HG03565 (cell line): Measurements from ENCODE around the gene GRIK1.

Experiments
- ATAC-seq: cut with Tn5 transposase; IDR thresholded peaks from one replicate; pipeline ENCODE4 v1.9.1; 2021; ENCODE audit warnings: mild to moderate bottlenecking, moderate library complexity; ENCODE audit not compliant: unreplicated experiment

GRIK1 gene

DNA sequence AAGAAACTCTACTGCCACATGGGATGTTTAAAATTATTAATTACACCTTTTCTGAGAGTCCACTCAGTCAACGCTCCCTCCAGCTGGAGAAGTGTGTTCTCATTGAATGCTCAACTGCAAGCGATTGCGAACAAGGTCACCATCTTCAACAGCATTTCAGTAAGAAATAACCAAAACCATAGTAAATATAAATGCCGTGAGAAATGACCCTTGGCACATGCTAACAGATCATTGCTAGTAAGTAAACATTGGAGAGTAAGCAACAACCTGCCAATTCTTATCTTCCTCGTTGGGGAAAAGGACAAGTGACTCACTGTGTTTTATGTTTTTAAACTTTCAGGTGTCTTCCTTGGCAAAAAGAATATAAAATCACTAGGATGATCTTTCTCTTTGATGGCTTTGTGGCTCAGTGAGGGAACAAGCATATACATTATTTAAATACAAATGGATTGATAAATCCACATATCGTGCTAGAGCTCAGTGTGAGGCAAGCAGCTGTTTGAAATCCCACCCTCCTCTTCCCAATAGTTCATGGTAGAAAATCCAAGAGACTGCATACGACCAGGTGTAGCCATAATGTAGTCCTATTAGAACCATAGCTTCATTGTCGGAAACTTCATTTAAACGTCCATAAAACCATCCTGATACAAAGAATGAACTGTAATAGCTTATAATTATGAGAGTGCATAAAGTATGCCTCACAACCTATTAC lies 214.6 kb downstream of the GRIK1 start:
- ATAC-seq = no peak

DNA sequence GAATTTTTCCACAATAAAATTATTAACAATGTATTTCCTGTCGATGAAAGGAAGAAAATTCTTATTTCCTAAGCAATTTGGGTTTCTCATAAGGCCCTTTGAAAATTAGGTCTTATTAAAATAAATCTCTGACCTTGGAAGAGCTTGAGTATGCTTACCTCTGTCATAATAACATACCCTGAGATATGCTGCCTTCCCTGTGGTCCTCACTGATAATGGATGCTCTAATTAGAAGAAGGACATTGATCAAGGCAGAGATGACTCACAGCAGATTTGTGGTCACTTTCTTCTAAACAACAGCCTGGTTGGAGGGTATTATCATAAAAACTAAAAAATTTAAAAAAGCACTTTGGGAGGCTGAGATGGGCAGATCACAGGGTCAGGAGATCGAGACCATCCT lies 217.8 kb downstream of the GRIK1 start:
- ATAC-seq = no peak

DNA sequence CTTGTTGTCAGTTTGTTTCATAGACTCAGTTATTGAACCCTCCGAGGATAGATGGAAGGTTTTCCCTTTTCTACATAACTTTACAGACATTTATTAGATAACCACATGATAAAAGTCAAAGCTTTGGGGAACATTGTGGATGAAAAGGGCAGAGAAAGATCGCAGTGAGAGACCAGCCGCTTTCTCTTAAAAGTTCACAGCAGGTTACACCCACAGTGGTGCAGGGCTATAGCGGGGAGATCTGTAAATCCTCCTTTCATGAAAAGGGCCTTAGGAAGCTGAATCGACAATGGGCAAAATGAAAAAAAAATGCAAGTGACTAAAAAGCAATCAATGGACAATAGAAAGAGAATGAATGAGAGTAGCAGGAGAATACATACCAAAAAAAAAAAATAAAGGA lies 218.6 kb downstream of the GRIK1 start:
- ATAC-seq = no peak

DNA sequence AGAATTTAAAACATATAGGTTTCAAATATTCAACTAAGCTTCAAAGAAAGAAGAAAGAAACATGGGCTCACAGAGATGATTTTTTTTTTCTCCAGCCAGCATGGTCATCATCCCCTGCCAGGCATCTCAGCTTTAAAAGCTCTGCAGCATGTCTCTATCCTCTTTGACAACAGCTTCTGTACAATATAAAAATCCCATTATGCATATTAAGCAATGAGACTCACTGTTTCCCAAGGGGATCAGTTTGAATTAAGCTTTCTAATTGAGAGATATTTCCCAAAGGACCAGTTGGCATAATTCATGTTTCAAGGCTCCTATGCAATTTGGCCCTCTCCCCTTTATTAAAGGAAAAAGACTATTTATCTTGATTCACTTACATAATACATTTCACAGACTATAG lies 220.3 kb downstream of the GRIK1 start:
- ATAC-seq = no peak

DNA sequence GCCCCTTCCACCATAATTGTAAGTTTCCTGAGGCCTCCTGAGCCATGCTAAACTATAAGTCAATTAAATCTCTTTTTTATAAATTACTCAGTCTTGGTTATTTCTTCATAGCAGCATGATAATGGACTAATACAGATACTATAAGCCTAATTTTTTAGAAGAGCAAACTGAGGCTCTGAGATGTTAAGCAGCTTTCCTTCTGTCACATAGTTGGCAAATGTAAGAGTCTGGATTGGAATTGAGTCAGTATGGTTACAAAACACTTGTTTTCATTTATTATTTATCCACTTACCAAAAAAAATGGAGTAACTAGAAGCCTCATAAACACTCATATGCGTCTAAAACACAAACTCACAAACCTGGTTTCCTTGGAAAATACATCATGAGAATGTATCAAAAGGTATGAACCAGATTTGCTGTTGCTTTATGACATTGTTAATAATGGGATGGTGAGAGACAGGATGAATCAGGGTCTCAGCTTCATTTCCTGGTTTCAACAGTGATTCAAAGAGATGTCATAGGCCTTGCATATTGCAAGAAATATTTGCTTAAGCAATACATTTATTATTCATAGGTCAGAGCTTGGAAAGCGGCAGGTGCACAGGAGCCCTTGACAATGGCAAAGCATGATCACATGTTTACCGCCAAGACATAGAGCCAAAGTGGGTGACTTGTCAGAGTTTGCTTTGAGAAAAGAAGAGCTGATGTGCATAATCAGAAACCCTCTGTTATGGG lies 221.5 kb downstream of the GRIK1 start:
- no peak for ATAC-seq

DNA sequence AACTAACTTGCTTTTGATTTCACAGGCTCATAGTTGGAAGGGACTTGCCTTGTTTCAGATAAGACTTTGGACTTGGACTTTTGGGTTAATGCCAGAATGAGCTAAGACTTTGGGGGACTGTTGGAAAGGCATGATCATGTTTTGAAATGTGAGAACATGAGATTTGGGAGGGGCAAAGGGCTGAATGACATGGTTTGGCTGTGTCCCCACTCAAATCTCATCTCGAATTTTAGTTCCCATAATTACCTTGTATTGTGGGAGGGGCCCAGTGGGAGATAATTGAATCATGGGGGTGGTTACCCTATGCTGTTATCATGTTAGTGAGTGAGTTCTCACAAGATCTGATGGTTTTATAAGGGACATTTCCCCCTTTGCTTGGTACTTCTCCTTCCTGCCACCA lies 222.1 kb downstream of the GRIK1 start:
- ATAC-seq = no peak

DNA sequence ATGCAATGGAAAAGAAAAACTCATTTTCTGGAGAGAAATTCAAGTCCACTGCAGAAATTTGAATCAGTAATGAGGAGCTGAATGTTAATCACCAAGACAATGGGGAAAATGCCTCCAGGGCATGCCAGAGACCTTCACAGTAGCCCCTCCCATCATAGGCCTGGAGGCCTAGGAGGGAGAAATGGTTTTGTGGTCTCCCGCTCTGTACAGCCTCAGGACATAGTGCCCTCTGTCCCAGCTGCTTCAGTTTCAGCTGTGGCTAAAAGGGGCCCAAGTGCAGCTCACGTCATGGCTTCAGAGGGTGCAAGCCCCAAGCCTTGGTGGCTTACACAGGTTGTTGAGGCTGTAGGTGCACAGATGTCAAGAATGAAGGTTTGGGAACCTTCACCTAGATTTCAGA lies 223.0 kb downstream of the GRIK1 start:
- no peak for ATAC-seq

DNA sequence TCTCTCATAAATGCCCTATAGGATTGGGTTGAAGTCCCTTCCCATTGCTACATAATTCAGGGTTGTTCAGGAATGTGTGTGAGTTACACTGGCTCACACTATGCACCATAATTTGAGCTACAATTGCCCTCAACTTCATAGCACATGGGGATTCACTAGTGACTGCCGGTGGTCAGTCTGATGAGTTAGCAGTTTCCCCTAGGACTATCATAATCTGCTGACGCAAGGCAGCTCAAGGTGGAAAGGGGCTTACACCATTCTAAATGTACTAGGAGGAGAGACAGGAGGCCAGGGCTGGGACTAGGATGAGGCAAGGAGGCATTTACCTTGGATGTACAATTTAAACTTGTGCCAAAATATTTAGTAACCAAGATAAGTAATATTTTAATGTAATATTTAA lies 224.7 kb downstream of the GRIK1 start:
- ATAC-seq = no peak

DNA sequence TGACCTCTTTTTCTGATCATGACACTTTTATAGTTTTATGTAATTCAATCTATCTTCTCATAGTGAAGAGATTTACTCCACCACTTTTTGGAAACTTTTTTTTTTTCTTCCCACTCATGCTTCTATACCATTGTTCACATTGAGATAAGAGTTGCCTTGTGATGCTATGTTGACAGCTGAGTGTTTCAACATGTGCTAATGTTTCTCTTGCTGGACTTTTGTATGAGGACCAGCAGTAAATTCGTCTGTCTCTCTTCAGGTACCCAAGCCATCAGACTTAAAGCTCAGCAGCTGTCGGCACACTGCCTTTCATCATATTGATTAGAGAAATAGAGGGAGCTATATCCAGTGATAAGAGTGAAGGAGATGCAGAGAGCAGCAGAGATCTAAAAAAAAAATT lies 227.0 kb downstream of the GRIK1 start:
- ATAC-seq = no peak

DNA sequence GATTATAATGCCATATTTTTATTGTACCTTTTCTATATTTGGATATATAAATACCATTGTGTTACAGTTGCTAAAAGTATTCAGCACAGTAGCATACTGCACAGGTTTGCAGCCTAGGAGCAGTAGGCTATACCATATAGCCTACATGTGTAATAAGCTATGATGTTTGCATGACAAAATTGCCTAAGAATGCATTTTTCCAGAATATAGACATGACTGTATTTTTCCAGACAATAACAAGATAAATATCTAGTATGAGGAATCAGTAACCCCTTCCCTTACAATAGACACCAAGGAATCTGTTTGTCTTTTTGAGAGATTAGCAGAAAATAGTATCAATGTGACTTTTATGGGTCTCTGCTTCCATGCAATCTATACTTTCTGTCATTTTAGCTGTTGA lies 228.6 kb downstream of the GRIK1 start:
- no peak for ATAC-seq

DNA sequence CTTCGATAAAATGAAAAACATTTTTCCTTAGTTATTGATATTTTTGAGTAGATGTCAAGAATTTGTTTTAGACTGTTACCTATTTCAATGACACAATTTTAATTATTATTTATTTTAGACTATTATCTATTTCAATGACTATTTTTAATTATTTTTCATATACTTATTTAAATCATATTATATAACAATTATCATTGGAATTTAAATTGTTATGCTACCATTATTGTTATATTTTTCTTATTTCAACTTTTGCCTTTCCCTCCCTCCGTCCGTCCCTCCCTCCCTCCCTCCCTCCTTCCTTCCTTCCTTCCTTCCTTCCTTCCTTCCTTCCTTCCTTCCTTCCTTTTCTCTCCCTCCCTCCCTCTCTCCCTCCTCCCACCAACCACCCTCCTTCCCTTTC lies 229.3 kb downstream of the GRIK1 start:
- no peak for ATAC-seq

DNA sequence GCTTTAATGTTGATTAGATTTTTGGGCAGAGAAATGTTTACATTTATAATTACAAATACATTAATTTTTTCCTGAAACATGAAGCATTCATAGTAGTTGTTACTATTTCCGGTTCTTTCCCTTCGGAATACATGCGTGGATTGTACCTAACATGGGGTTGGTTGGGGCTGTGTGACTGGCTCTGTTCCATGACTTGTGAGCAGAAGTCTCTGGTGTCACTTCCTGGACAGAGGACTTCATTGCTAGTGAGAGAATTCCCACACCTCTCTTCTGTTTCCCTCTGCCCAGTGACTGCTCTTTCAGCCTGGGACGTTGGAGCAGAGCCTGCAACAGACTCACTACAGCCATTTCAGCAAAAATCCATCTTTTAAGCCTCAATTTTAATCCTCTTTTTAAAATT lies 231.4 kb downstream of the GRIK1 start:
- ATAC-seq = no peak

DNA sequence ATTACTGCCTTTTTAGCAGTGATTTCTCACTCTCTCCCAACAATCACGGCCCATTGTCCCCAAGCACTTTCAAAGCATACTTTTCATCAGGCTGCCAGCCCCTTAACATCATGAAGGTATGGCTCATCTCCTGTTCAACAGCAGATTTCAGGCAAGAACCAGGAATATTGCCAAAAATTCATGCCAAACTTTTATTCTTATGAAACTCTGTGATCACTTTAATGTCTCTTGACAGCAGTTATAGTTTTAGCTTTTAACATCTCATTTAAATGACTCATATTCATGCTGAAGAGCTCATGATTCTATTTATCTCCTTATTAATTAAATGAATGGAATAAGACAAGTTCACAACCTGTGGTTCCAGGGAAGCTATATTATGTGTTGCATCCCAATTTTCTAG lies 235.1 kb downstream of the GRIK1 start:
- ATAC-seq = no peak

DNA sequence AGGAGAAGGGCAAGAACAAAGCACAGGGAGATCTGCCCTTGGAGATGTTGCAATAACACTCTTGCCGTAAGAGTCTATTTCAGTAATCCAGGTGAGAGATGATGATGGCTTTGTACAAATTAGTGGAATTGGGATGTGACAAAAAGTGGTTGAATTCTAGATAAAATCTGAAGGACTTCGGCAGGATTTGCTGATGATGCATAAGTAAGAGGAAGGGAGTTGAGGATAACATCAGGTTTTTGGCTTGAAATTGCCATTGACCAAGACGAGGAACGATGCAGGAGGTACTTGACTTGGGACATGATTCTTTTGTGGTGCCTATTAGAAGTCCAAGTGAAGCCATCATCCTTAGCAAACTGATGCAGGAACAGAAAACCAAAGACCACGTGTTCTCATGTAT lies 238.1 kb downstream of the GRIK1 start:
- no peak for ATAC-seq

DNA sequence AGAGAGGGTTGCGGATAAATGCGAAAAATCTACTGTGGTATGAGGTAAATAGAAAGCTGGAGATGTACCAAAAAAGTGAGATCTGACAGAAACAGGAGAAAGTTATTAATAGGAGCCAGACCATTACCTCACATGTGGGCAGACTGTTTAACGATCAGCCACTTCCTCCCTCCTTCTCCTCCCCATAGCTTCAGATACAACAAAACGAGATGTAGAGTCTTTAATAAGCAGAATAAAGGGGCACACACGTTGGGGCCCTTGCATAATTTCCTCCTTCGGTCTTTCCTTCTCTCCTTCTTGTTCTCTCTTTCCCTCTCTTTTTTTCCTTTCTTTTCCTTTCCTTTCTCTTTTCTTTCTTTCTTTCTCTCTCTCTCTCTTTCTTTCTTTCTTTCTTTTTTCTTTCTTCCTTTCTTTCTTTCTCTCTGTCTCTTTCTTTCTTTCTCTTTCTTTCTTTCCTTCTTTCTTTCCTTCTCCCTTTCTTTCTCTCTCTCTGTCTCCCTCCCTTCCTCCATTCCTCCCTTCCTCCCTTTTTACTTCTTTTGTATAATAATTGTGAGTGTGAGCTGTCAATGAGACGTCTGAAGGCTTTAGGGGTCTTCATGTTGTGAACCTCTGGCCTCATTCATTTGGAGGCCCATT lies 242.1 kb downstream of the GRIK1 start:
- ATAC-seq = peak; percentile 77

DNA sequence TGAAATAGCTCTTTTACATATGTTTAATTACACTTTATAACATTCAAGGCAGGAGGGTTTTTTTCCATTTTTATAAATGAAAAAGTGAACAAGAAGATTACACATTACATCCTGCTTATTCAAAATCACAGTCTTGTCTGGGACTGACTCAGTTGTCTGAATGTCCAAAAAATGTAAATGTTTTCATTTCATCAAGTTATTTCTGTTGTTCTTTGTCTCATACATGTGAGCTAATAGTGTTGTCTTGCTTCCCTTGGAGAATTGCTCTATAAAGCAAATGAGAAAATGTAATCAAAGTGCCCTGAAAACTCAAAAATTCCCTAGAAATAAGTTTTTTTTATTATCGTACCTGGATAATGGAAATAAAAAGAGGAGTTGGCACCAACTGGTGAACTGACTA lies 242.9 kb downstream of the GRIK1 start:
- ATAC-seq = no peak

DNA sequence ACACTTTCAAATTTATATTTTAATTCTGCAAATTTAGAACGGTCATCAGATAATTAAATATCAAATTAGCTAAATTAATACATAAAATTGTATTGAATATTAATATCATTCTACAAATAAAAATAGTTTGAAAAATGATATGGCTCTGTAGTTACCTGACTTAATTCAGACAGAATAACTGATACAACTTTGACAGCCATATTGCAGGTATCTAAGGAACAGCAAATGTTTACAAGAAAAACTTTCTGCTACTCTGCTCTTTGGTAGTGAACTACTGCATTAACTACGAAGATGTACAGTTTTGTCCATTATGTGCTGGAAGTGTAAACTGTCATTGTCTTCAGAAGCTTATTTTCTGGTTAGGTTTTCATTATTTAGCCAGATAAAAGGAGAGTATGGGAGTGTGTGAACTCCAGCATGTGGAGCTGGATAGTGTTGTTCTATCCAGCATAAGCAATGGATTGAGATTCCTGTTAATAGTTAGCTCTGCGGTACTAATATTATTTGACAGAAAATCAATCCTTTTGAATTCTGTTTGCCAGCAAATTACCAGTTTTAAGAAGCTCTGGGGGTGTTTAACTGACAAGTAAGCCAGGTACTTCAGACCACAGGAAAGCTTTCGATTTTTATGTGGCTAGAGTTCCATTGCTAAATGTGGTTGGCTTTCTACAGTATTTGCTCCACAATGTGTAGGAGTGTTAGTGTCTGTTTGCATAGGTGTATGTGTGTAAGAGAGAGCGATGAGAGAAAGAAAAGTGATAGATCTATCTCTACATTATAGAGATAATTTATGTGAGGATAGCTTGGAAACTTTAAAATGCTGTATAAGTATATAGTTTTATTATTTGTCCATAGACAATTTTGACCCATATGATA lies 247.9 kb downstream of the GRIK1 start:
- no peak for ATAC-seq

DNA sequence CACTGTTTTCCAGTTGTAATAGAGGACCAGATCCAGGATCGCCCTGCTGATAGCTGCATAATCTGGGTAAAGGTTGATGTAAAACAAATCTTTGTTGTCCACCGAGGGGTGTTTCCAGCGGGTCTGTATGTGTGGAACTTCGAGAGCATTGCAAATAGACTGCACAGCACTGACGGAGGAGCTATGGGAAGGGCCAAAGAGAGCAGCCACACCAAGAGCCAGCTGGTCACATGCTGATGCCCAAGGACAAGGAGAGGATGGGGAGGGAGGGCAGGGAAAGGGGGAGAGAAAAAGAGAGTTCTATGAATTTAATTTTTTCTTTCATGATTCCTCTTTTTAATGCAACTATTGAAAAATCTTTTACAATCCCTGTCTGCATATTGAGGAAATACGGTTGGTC lies 250.0 kb downstream of the GRIK1 start:
- no peak for ATAC-seq

DNA sequence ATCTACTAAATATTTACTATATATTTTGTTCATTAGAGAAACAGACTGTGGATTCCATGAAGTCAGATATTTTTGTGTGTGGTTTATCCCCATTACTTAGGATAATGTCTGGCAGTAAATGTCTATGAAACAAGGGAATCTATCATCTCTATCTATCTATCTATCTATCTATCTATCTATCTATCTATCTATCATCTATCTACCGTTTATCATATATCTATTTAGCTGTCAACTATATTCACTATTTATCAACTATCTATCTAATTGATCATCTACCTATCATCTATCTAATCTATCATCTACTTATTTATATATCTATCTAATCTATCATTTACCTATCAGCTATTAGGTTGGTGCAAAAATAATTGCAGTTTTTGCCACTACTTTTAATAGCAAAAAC lies 255.7 kb downstream of the GRIK1 start:
- ATAC-seq = no peak

DNA sequence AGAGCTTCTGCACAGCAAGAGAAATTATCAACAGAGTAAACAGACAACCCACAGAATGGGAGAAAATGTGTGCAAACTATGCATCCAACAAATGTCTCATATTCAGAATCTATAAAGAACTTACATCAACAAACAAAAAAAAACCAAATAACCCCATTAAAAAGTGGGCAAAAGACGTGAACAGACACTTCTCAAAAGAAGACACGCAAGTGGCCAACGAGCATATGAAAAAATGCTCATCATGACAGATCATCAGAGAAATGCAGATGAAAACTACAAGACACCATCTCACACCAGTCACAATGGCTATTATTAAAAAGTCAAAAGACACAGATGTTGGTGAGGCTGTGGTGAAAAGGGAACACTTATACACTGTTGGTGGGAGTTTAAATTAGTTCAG lies 257.0 kb downstream of the GRIK1 start:
- no peak for ATAC-seq

DNA sequence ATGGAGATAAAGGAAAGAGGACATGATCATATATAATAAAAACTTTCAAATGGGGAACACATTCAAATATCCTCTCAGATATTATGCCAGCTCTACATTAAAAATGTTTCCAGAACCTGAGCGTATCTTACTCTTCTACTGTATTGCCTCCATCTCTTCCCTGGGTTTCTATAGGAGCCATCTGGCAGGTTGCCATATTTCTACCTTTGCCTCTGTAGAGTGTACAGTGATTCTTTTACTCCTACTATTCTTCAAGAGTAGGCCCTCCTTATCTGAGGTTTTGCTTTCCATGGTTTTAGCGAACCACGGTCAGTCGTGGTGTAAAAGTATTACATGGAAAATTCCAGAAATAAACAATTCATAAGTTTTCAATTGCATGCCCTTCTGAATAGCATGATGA lies 259.5 kb downstream of the GRIK1 start:
- ATAC-seq = no peak
